WTC11 (cell line): ENCODE measurements around the gene STK32B. TPM values are rescaled to one million over a fixed set of nuclear protein-coding genes. Genes with fewer than 3 reads are reported as not detected.

ENCODE experiments used
- ATAC-seq: fragments of 200-7000 bp; cut with Tn5 transposase; 2 replicates; pipeline ENCODE4 v1.10.0; 2021; ENCODE audit warnings: mild to moderate bottlenecking, moderate library complexity
- CTCF ChIA-PET: fragments of 300-600 bp; sonication (Branson Sonifier 250); formaldehyde crosslinking; loops from one replicate; lab custom pipeline; 2021; ENCODE audit warnings: antibody characterized with exemption; lab: Charles Lee
- POLR2A ChIA-PET: fragments of 350-600 bp; sonication (Branson Sonifier 250); formaldehyde crosslinking; loops from one replicate; lab custom pipeline; 2021; ENCODE audit warnings: antibody characterized with exemption; lab: Charles Lee
- DNase-seq: peaks from one replicate; pipeline ENCODE4 v3.0.0; 2021; ENCODE audit warnings: low spot score
- H3K27ac Mint-ChIP-seq: 2 replicates; pipeline ENCODE4 v1.8.0; 2021; ENCODE audit warnings: mixed read lengths
- H3K27me3 Mint-ChIP-seq: 2 replicates; pipeline ENCODE4 v1.8.0; 2021; ENCODE audit warnings: low read depth, mild to moderate bottlenecking, moderate library complexity, mixed read lengths
- H3K36me3 Mint-ChIP-seq: 2 replicates; pipeline ENCODE4 v1.8.0; 2021; ENCODE audit warnings: mixed read lengths
- H3K4me1 Mint-ChIP-seq: 2 replicates; pipeline ENCODE4 v1.8.0; 2022; ENCODE audit warnings: mixed read lengths
- H3K4me3 Mint-ChIP-seq: 2 replicates; pipeline ENCODE4 v1.8.0; 2021; ENCODE audit warnings: mild to moderate bottlenecking, moderate library complexity, mixed read lengths
- H3K9me3 Mint-ChIP-seq: 2 replicates; pipeline ENCODE4 v1.8.0; 2021; ENCODE audit warnings: mixed read lengths
- AFF4 ChIP-seq: sonication (generic); formaldehyde crosslinking; IDR thresholded peaks from 2 replicates; pipeline ENCODE4 v1.8.1; 2023; ENCODE audit warnings: mild to moderate bottlenecking, missing genetic modification reagents, borderline replicate concordance
- E2F1 ChIP-seq: sonication (generic); formaldehyde crosslinking; IDR thresholded peaks from 2 replicates; pipeline ENCODE4 v1.8.0; 2022; ENCODE audit warnings: mild to moderate bottlenecking, missing genetic modification reagents
- HMGXB4 ChIP-seq: sonication (generic); formaldehyde crosslinking; IDR thresholded peaks from 2 replicates; pipeline ENCODE4 v1.8.1; 2023; ENCODE audit warnings: mild to moderate bottlenecking, moderate library complexity, missing genetic modification reagents
- JAZF1 ChIP-seq: fragments of 250-450 bp; sonication (Bioruptor Pico); IDR thresholded peaks from 2 replicates; pipeline ENCODE4 v1.9.0; 2021; ENCODE audit warnings: moderate library complexity, mild to moderate bottlenecking, inconsistent platforms
- JUN ChIP-seq: sonication (generic); formaldehyde crosslinking; IDR thresholded peaks from 2 replicates; pipeline ENCODE4 v1.8.0; 2023; ENCODE audit warnings: mild to moderate bottlenecking, missing genetic modification reagents
- KAT7 ChIP-seq: sonication (generic); formaldehyde crosslinking; IDR thresholded peaks from 2 replicates; pipeline ENCODE4 v1.8.1; 2023; ENCODE audit warnings: missing genetic modification reagents, mild to moderate bottlenecking, borderline replicate concordance
- MAX ChIP-seq: sonication (generic); formaldehyde crosslinking; IDR thresholded peaks from 2 replicates; pipeline ENCODE4 v1.8.0; 2022; ENCODE audit warnings: mild to moderate bottlenecking, missing genetic modification reagents
- NFATC4 ChIP-seq: fragments of 250-450 bp; sonication (Bioruptor Pico); IDR thresholded peaks from 2 replicates; pipeline ENCODE4 v1.9.0; 2021; ENCODE audit warnings: mild to moderate bottlenecking
- USF1 ChIP-seq: sonication (generic); formaldehyde crosslinking; IDR thresholded peaks from 2 replicates; pipeline ENCODE4 v1.8.0; 2022; ENCODE audit warnings: mild to moderate bottlenecking, missing genetic modification reagents
- USF2 ChIP-seq: sonication (generic); formaldehyde crosslinking; IDR thresholded peaks from 2 replicates; pipeline ENCODE4 v1.8.1; 2023; ENCODE audit warnings: mild to moderate bottlenecking, missing genetic modification reagents, moderate library complexity
- ZNF121 ChIP-seq: sonication (generic); formaldehyde crosslinking; IDR thresholded peaks from 2 replicates; pipeline ENCODE4 v1.8.0; 2023; ENCODE audit warnings: missing genetic modification reagents
- ZNF138 ChIP-seq: sonication (generic); formaldehyde crosslinking; conservative IDR thresholded peaks from 2 replicates; pipeline ENCODE4 v1.8.1; 2022; ENCODE audit warnings: mild to moderate bottlenecking, moderate library complexity, missing genetic modification reagents
- ZNF416 ChIP-seq: fragments of 250-450 bp; sonication (Bioruptor Pico); IDR thresholded peaks from 2 replicates; pipeline ENCODE4 v1.9.0; 2021; ENCODE audit warnings: mild to moderate bottlenecking, inconsistent platforms
- total RNA-seq: library from RNA; stranded (reverse); gene quantifications from 3 replicates; pipeline ENCODE4 v1.2.3, GENCODE V29; 2021
- TF ChIP-seq, protein P1 (sequence below): sonication (generic); formaldehyde crosslinking; IDR thresholded peaks from 2 replicates; pipeline ENCODE4 v1.8.0; 2022; ENCODE audit warnings: mild to moderate bottlenecking, missing genetic modification reagents
- TF ChIP-seq, protein P2 (sequence below): fragments of 250-450 bp; sonication (Bioruptor Pico); IDR thresholded peaks from 2 replicates; pipeline ENCODE4 v1.9.0; 2021; ENCODE audit warnings: mild to moderate bottlenecking, borderline replicate concordance

STK32B gene
- total RNA-seq, 1 experiment from 2014 or later, result 1.9 TPM

DNA sequence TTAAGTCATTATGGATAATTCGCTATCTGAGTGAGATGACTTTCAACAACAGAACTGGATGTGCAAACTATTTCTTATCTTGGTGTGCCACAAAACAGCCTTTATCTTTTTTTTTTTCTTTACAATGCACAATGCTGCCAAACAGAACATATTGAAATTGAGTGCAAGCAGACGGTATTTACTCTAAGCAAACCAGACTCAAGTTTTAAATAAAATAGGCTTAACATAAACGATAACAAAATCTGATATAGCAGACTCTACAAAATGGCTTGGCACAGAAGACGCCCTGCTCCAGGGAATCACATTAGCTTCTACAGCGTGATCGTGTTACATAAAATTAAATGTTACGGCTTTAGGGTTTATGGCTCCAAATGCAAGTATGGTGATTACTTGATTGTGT, 9.6 kb upstream of the STK32B start:
- Mint-ChIP-seq H3K4me3 (no peak overlapping the region), H3K27ac (no peak overlapping the region), H3K36me3 (no peaks in the 10 kb centered on the region), H3K27me3 (peaks cover 22% of the 10 kb centered on the region), H3K9me3 (peaks cover 9% of the 10 kb centered on the region; the same call in 1 of the 2 replicates), H3K4me1 (peaks cover 11% of the 10 kb centered on the region)
- ATAC-seq (no peak), DNase-seq (no peak)
- ChIA-PET CTCF (no interaction called here), POLR2A (no interaction called here)
- TF ChIP-seq JUN (no peak), ZNF416 (CRISPR knock-in tag) (no peak), KAT7 (CRISPR knock-in tag) (no peak)

DNA sequence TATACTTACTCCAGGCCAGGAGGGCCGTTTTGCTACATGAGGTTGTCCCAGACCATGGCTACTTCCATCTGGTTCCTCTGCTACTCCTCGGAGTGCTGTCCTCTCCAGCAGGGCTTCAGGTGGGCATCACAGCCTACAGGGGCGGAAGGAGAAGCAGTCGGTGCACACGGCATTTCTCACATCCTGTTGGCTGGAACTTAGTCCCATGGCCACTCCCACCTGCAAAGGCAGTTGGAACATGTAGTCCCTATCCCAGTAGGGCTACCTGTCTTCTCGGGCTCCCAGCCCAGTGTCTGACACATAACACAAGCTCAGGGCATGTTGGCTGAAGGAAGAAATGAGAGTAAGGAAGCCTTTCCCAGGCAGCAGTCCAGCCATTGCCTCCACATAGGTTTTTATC, 7.7 kb upstream of the STK32B start:
- peaks cover 9% of the 10 kb centered on the region; the same call in 1 of the 2 replicates for H3K9me3 Mint-ChIP-seq
- TF ChIP-seq USF2 (peak; percentile 58), MAX (peak; percentile 66; the same call in 1 of the 2 replicates), E2F1 (CRISPR knock-in tag) (no peak), USF1 (peak; percentile 32; the same call in 1 of the 2 replicates)
- ChIA-PET CTCF (interaction anchor here (1.4 kb wide), 1 partner anchor 8 kb away, joined by 7 read pairs; the partner anchor contains the start of gene STK32B), POLR2A (no interaction called here)
- peaks cover 25% of the 10 kb centered on the region for H3K27me3 Mint-ChIP-seq
- H3K4me3 Mint-ChIP-seq, result peak overlapping the region; percentile 45
- H3K27ac Mint-ChIP-seq, result no peak overlapping the region
- peak; percentile 32 for DNase-seq
- ATAC-seq, result peak; percentile 95
- H3K36me3 Mint-ChIP-seq, result no peaks in the 10 kb centered on the region
- peaks cover 11% of the 10 kb centered on the region for H3K4me1 Mint-ChIP-seq

DNA sequence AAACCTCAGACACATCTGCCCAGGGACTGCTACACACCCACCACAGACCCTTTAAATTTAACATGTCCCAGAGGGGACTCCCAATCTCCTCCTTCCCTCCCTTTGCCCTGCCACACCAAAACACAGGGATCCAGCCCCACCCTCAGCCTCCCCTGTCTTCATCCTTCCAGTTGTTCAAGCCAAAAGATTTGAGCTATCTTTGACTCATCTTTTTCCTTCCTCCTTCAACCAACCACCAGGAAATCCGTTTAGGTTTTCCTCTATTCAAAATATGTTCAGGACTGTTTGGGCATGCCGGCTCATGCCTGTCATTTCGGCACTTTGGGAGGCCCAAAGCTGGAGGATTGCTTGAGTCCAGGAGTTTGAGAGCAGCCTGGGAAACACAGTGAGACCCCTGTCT, 6.9 kb upstream of the STK32B start:
- no peak for DNase-seq
- Mint-ChIP-seq H3K27me3 (peaks cover 30% of the 10 kb centered on the region), H3K9me3 (peaks cover 9% of the 10 kb centered on the region; the same call in 1 of the 2 replicates), H3K4me1 (peaks cover 11% of the 10 kb centered on the region), H3K27ac (no peak overlapping the region), H3K36me3 (no peaks in the 10 kb centered on the region), H3K4me3 (no peak overlapping the region)
- ChIA-PET POLR2A (no interaction called here), CTCF (no interaction called here)
- no peak for ATAC-seq
- TF ChIP-seq, protein P1, sequence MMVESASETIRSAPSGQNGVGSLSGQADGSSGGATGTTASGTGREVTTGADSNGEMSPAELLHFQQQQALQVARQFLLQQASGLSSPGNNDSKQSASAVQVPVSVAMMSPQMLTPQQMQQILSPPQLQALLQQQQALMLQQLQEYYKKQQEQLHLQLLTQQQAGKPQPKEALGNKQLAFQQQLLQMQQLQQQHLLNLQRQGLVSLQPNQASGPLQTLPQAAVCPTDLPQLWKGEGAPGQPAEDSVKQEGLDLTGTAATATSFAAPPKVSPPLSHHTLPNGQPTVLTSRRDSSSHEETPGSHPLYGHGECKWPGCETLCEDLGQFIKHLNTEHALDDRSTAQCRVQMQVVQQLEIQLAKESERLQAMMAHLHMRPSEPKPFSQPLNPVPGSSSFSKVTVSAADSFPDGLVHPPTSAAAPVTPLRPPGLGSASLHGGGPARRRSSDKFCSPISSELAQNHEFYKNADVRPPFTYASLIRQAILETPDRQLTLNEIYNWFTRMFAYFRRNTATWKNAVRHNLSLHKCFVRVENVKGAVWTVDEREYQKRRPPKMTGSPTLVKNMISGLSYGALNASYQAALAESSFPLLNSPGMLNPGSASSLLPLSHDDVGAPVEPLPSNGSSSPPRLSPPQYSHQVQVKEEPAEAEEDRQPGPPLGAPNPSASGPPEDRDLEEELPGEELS (CRISPR knock-in tag), result no peak
- TF ChIP-seq AFF4 (CRISPR knock-in tag) (no peak), KAT7 (CRISPR knock-in tag) (no peak), NFATC4 (CRISPR knock-in tag) (no peak), MAX (no peak), ZNF121 (CRISPR knock-in tag) (no peak), ZNF138 (CRISPR knock-in tag) (no peak), JAZF1 (CRISPR knock-in tag) (no peak), HMGXB4 (CRISPR knock-in tag) (no peak)
- TF ChIP-seq, protein P2, sequence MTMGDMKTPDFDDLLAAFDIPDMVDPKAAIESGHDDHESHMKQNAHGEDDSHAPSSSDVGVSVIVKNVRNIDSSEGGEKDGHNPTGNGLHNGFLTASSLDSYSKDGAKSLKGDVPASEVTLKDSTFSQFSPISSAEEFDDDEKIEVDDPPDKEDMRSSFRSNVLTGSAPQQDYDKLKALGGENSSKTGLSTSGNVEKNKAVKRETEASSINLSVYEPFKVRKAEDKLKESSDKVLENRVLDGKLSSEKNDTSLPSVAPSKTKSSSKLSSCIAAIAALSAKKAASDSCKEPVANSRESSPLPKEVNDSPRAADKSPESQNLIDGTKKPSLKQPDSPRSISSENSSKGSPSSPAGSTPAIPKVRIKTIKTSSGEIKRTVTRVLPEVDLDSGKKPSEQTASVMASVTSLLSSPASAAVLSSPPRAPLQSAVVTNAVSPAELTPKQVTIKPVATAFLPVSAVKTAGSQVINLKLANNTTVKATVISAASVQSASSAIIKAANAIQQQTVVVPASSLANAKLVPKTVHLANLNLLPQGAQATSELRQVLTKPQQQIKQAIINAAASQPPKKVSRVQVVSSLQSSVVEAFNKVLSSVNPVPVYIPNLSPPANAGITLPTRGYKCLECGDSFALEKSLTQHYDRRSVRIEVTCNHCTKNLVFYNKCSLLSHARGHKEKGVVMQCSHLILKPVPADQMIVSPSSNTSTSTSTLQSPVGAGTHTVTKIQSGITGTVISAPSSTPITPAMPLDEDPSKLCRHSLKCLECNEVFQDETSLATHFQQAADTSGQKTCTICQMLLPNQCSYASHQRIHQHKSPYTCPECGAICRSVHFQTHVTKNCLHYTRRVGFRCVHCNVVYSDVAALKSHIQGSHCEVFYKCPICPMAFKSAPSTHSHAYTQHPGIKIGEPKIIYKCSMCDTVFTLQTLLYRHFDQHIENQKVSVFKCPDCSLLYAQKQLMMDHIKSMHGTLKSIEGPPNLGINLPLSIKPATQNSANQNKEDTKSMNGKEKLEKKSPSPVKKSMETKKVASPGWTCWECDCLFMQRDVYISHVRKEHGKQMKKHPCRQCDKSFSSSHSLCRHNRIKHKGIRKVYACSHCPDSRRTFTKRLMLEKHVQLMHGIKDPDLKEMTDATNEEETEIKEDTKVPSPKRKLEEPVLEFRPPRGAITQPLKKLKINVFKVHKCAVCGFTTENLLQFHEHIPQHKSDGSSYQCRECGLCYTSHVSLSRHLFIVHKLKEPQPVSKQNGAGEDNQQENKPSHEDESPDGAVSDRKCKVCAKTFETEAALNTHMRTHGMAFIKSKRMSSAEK (CRISPR knock-in tag), result no peak
